Measurements from ENCODE around the gene OR52E1.

OR52E1 gene

DNA sequence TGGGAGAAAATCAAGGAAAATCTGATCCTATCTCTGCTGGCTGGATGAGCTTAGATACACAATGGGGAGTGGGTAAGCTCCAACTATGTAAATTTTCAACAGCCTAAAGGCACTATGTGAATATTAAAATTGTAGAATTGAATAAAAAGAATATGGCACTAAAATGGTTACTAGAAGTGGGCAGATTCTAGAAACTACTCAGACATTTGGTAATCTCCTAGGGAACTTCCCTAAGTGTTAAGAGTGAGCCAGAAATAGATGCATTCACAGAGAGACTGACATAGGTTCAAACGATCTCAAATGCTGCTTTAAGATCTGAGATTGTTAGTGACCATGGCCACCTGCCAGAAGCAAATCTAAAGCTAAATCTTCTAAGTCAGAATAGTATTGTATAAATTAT, 4.3 kb upstream of the OR52E1 start:
- Histone ChIP-seq H3K4me3 (ENCODE audit: insufficient read depth, low read length, poor library complexity, severe bottlenecking) (no peak overlapping the region), H3F3A (ENCODE audit: insufficient read depth) (no peaks in the 10 kb centered on the region), H3K27me3 (ENCODE audit: low read length) (no peaks in the 10 kb centered on the region), H3K4me2 (ENCODE audit: low read depth, low read length, poor library complexity, severe bottlenecking) (no peak overlapping the region), H3K9me3 (ENCODE audit: insufficient read depth, low read length) (no peaks in the 10 kb centered on the region), H2AFZ (ENCODE audit: low read depth, low read length, severe bottlenecking) (no peak overlapping the region), H3K79me2 (ENCODE audit: insufficient read depth, low read length) (no peaks in the 10 kb centered on the region), H3K36me3 (ENCODE audit: low read length) (no peaks in the 10 kb centered on the region), H4K20me1 (ENCODE audit: low read depth, low read length) (no peaks in the 10 kb centered on the region), H3K9me2 (replicated peaks; ENCODE audit: insufficient read depth, low read length) (no peaks in the 10 kb centered on the region), H3K9ac (ENCODE audit: low read length) (no peak overlapping the region), H3K27ac (ENCODE audit: low read depth, low read length) (no peak overlapping the region)
- TF ChIP-seq, protein P1, sequence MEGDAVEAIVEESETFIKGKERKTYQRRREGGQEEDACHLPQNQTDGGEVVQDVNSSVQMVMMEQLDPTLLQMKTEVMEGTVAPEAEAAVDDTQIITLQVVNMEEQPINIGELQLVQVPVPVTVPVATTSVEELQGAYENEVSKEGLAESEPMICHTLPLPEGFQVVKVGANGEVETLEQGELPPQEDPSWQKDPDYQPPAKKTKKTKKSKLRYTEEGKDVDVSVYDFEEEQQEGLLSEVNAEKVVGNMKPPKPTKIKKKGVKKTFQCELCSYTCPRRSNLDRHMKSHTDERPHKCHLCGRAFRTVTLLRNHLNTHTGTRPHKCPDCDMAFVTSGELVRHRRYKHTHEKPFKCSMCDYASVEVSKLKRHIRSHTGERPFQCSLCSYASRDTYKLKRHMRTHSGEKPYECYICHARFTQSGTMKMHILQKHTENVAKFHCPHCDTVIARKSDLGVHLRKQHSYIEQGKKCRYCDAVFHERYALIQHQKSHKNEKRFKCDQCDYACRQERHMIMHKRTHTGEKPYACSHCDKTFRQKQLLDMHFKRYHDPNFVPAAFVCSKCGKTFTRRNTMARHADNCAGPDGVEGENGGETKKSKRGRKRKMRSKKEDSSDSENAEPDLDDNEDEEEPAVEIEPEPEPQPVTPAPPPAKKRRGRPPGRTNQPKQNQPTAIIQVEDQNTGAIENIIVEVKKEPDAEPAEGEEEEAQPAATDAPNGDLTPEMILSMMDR (IDR thresholded peaks at IDR 0.05; ENCODE audit: insufficient read depth, low read length, poor library complexity, severe bottlenecking), result no peak
- TF ChIP-seq EZH2phosphoT487 (conservative IDR thresholded peaks at IDR 0.05; ENCODE audit: low read length), result no peak

GRCh38 chr11:5071799-5072198, 2.4 kb downstream of the OR52E1 start:
- TF ChIP-seq, protein P1 (IDR thresholded peaks at IDR 0.05; ENCODE audit: insufficient read depth, low read length, poor library complexity, severe bottlenecking), result no peak
- TF ChIP-seq EZH2phosphoT487 (conservative IDR thresholded peaks at IDR 0.05; ENCODE audit: low read length), result no peak
- Histone ChIP-seq H3K9me2 (replicated peaks; ENCODE audit: insufficient read depth, low read length) (no peaks in the 10 kb centered on the region), H2AFZ (ENCODE audit: low read depth, low read length, severe bottlenecking) (no peak overlapping the region), H3K27ac (ENCODE audit: low read depth, low read length) (no peak overlapping the region), H3K9me3 (ENCODE audit: insufficient read depth, low read length) (no peaks in the 10 kb centered on the region), H3K4me2 (ENCODE audit: low read depth, low read length, poor library complexity, severe bottlenecking) (no peak overlapping the region), H3K9ac (ENCODE audit: low read length) (no peak overlapping the region), H3K36me3 (ENCODE audit: low read length) (no peaks in the 10 kb centered on the region), H4K20me1 (ENCODE audit: low read depth, low read length) (no peaks in the 10 kb centered on the region), H3K79me2 (ENCODE audit: insufficient read depth, low read length) (no peaks in the 10 kb centered on the region), H3K4me3 (ENCODE audit: insufficient read depth, low read length, poor library complexity, severe bottlenecking) (no peak overlapping the region), H3F3A (ENCODE audit: insufficient read depth) (no peaks in the 10 kb centered on the region), H3K27me3 (ENCODE audit: low read length) (no peaks in the 10 kb centered on the region; the same call in 1 of the 2 replicates)

DNA sequence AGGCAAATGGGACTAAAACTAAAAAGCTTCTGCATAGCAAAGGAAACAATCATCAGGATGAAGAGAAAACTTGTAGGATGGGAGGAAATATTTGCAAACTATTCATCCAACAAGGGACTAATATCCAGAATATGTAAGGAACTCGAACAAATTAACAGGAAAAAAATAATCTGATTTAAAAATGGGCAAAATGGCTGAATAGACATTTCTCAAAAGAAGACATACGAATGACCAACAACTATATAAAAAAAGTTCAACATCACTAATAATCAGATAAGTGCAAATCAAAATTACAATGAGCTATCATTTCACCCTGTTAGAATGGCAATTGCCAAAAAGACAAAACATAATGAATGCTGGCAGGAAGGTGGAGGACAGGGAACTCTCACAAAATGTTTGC, 12.0 kb downstream of the OR52E1 start:
- Histone ChIP-seq H3K79me2 (ENCODE audit: insufficient read depth, low read length) (no peaks in the 10 kb centered on the region), H4K20me1 (ENCODE audit: low read depth, low read length) (0 out of 2 replicates have a peak, but pooled peaks cover 8% of the 10 kb centered on the region), H3K27ac (ENCODE audit: low read depth, low read length) (no peak overlapping the region), H3K4me2 (ENCODE audit: low read depth, low read length, poor library complexity, severe bottlenecking) (no peak overlapping the region), H3F3A (ENCODE audit: insufficient read depth) (no peaks in the 10 kb centered on the region), H3K36me3 (ENCODE audit: low read length) (no peaks in the 10 kb centered on the region), H3K9me3 (ENCODE audit: insufficient read depth, low read length) (no peaks in the 10 kb centered on the region), H3K9ac (ENCODE audit: low read length) (no peak overlapping the region), H3K27me3 (ENCODE audit: low read length) (no peaks in the 10 kb centered on the region; the same call in 1 of the 2 replicates), H3K9me2 (replicated peaks; ENCODE audit: insufficient read depth, low read length) (no peaks in the 10 kb centered on the region), H2AFZ (ENCODE audit: low read depth, low read length, severe bottlenecking) (no peak overlapping the region), H3K4me3 (ENCODE audit: insufficient read depth, low read length, poor library complexity, severe bottlenecking) (no peak overlapping the region)
- TF ChIP-seq, protein P1 (IDR thresholded peaks at IDR 0.05; ENCODE audit: insufficient read depth, low read length, poor library complexity, severe bottlenecking), result no peak
- no peak for TF ChIP-seq EZH2phosphoT487 (conservative IDR thresholded peaks at IDR 0.05; ENCODE audit: low read length)
